ENCODE results near the gene MAFG. TPM values are rescaled to one million over a fixed set of nuclear protein-coding genes. Genes with fewer than 3 reads are reported as not detected.

MAFG gene
- total and polyA plus RNA-seq, 2 of the 13 experiments (the other 11 are each of a cell fraction or from before 2014, with no cell fraction given), result 14.5 to 20.0 TPM

GRCh38 chr17:81976332-81977210 lies 49.0 kb upstream of the MAFG start (continued):
- no peak for TF ChIP-seq ZNF331 (CRISPR knock-in tag; IDR thresholded peaks at IDR 0.05)
- no peak for TF ChIP-seq PHF5A (CRISPR knock-in tag; IDR thresholded peaks at IDR 0.05; ENCODE audit: low read depth, unreplicated experiment)
- TF ChIP-seq KDM3A (CRISPR knock-in tag; IDR thresholded peaks at IDR 0.05; ENCODE audit: low read depth), result peak; percentile 53; the same call in 1 of the 2 replicates
- TF ChIP-seq DR1 (CRISPR knock-in tag; IDR thresholded peaks at IDR 0.05), result no peak
- TF ChIP-seq SNAPC5 (CRISPR knock-in tag; IDR thresholded peaks at IDR 0.05; ENCODE audit: borderline replicate concordance), result no peak
- TF ChIP-seq NFKB2 (CRISPR knock-in tag; IDR thresholded peaks at IDR 0.05; ENCODE audit: borderline replicate concordance), result peak; percentile 87
- TF ChIP-seq ZNF33B (CRISPR knock-in tag; IDR thresholded peaks at IDR 0.05), result 0 out of 2 replicates have a peak, but pooled peaks have one; percentile 9
- TF ChIP-seq U2AF1 (optimal IDR thresholded peaks at IDR 0.05; ENCODE audit: low read depth, low read length), result peak; percentile 8
- TF ChIP-seq ZNF7 (CRISPR knock-in tag; IDR thresholded peaks at IDR 0.05), result no peak
- TF ChIP-seq ZNF646 (CRISPR knock-in tag; IDR thresholded peaks at IDR 0.05), result no peak
- TF ChIP-seq ZNF552 (CRISPR knock-in tag; IDR thresholded peaks at IDR 0.05; ENCODE audit: borderline replicate concordance), result no peak; the same call in none of the 2 replicates
- TF ChIP-seq SAP130 (CRISPR knock-in tag; IDR thresholded peaks at IDR 0.05; ENCODE audit: low read depth), result peak; percentile 35; the same call in 1 of the 2 replicates
- TF ChIP-seq TCF7 (IDR thresholded peaks at IDR 0.05; ENCODE audit: low read depth), result no peak
- no peak; the same call in 1 of the 2 replicates for TF ChIP-seq NCOA1 (CRISPR knock-in tag; IDR thresholded peaks at IDR 0.05)
- no peak for TF ChIP-seq SKIL (CRISPR knock-in tag; IDR thresholded peaks at IDR 0.05; ENCODE audit: borderline replicate concordance)
- TF ChIP-seq RFX5 (IDR thresholded peaks at IDR 0.05; ENCODE audit: low read depth, low read length), result no peak
- TF ChIP-seq EEA1 (CRISPR knock-in tag; IDR thresholded peaks at IDR 0.05; ENCODE audit: borderline replicate concordance), result no peak
- TF ChIP-seq JDP2 (CRISPR knock-in tag; IDR thresholded peaks at IDR 0.05; ENCODE audit: borderline replicate concordance), result no peak
- TF ChIP-seq ZNF776 (CRISPR knock-in tag; IDR thresholded peaks at IDR 0.05), result peak; percentile 42; the same call in 1 of the 2 replicates
- 0 out of 2 replicates have a peak, but pooled peaks have one; percentile 17 for TF ChIP-seq SIX4 (CRISPR knock-in tag; IDR thresholded peaks at IDR 0.05)
- no peak for TF ChIP-seq SP4 (CRISPR knock-in tag; IDR thresholded peaks at IDR 0.05)
- TF ChIP-seq ZNF367 (CRISPR knock-in tag; IDR thresholded peaks at IDR 0.05; ENCODE audit: borderline replicate concordance), result no peak

Data from HepG2 (cell line).